GM12874 (cell line): ENCODE data around the gene SASH1.

Experiments
- TF ChIP-seq, protein P1 (sequence below): IDR thresholded peaks from 2 replicates; pipeline ENCODE4 v1.5.1; 2011; ENCODE audit warnings: low read depth, mild to moderate bottlenecking, control low read depth, low read length, moderate library complexity; ENCODE audit not compliant: insufficient read depth

Gene SASH1

DNA sequence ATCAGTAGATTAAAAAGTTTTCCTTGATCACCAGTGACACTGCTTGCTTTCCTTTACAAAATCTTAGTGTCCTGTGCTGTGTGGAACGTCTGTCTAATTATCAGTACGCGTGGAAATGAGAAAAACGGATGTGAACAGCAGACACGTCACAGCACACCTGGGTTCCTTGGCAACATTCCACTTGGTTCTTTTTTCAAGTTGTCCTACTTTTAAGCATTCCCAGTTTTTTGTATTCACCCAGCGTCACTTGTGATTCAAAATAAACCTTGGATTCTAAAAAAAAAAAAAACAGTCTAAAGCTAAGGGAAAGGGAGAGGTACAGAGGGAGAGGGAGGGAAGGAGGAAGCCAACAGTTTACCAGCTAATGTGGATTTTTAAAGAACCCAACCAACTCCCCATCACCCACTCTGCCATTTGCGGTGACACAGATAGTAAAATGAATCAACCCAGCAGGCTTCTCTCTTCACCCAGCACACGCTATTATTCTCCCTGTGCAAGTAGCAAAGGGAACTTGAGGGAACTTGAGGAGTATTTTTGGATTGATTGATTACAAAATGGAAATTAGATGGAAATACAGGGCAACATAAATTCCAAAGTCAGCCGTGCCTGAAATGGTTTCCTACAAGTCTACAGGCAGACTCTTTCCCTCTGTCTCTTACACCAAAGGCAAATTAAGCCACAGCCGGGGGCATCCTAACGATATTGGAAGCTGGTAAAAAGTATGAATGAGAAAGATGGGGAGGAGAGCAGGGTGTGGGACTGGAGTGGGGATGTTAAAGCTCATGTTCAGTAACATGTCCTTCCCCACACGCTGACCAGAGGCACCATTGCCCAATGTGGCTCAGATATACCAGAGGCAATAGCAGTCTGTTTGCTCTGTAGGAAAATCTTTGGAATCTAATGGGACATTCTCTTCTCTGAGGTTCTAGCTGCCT lies 129.8 kb downstream of the SASH1 start:
- TF ChIP-seq, protein P1, sequence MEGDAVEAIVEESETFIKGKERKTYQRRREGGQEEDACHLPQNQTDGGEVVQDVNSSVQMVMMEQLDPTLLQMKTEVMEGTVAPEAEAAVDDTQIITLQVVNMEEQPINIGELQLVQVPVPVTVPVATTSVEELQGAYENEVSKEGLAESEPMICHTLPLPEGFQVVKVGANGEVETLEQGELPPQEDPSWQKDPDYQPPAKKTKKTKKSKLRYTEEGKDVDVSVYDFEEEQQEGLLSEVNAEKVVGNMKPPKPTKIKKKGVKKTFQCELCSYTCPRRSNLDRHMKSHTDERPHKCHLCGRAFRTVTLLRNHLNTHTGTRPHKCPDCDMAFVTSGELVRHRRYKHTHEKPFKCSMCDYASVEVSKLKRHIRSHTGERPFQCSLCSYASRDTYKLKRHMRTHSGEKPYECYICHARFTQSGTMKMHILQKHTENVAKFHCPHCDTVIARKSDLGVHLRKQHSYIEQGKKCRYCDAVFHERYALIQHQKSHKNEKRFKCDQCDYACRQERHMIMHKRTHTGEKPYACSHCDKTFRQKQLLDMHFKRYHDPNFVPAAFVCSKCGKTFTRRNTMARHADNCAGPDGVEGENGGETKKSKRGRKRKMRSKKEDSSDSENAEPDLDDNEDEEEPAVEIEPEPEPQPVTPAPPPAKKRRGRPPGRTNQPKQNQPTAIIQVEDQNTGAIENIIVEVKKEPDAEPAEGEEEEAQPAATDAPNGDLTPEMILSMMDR = no peak

DNA sequence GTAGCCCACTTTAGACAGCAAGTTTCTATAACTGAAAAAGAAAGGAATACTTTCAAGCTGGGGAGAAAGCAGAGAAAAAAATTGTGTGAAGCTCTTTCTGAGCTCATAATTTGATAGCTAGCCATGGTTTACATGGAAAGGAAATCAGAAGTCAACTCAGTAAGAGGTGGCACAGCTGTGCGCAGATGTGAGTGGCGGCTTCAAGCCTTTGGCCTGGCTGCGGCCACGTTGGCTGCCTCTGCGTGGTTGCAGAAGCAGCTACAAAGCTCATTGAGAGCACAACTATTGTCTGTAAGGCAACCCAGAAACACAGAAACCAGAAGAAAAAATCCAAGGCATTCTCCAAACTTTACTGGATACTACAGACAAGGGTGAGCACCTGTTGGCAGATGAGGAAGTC lies 136.9 kb downstream of the SASH1 start:
- TF ChIP-seq, protein P1 = no peak

DNA sequence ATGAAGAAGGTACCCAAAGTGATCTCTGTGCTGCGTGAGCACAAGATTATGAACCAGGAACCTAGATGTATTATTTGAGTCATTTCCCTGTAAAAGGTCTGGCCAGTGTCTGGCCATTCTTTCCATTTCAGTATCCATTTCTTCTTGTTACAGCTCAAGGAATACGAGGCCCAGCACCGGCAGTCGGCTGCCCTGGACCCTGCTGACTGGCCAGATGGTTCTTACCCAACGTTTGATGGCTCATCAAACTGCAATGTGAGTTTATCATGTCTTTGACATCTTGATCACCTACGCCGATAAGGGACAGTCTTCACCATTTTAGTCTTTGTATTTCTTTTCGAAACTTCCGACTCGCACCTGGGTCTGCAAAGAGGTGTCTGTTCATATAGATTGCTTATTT lies 144.8 kb downstream of the SASH1 start:
- TF ChIP-seq, protein P1 = no peak

DNA sequence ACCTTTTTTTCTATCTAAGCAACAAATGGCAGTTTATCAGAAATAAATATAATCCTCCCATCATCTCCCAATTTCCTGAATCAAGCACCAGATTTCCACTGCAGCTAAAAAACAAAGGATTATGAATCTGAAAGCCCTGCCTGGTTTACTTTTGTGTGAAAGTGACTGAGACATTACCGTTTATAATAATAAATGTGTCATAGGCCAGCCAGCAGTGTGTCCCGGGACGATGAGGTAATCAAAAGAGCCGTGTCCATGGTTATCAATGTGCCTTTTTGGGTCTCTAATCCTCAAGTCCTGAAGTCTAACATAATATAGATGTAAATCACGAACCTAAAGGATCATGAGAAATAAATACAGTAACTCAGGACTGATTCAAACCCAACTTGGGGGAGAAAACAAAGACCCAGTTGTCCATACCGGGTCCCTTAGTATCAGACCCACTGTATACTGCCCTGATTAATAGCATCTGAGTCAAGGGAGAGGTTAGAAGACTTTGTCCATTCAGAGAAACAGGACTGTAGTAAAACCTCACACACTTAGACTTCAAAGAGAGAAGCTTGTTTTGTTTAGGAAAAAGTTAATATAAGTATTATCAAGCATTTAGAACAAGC lies 149.1 kb downstream of the SASH1 start:
- TF ChIP-seq, protein P1 = no peak

DNA sequence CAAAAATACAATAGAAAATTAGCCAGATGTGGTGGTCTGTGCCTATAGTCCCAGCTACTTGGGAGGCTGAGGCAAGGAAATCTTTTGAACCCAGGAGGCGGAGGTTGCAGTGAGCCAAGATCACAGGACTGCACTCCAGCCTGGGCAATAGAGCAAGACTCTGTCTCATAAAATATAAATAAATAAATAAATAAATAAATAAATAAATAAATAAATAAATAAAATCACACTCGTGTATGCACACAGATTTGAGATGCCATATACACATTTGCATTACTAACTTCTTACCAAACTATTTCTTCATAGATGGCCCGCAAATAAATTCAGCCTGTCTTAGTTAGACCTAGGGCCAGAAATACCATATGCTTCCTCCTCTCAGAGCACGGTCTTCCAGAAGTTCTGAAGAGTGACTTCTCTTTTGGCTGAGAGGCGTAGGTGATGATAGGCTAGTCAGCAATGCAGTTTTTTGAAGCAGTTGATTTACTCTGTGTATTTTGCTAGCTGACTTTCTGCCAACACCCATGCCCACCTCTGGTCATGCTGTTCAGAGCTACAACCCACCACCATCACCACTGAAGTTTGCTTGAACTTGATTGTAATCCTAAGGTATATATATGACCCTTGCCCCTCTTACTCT lies 150.1 kb downstream of the SASH1 start:
- TF ChIP-seq, protein P1 = no peak

DNA sequence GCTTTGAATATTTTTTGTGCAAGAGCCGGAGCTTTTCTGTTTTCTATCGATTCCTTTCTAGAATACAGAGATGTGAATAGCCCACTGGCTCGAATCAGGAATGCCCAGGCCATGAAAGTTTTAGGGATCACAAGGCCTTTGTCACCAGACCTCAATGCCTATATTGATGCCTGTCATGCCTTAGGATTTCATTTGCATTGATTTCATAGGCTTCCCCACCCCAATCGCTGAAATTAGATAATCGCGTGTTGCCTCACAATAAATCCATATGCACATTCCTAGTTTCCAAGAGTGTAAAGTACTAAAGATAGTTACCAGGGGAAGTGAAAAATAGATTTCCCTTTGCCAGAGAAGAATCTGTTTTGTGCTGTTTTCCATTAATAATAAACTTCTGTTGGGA lies 150.8 kb downstream of the SASH1 start:
- TF ChIP-seq, protein P1 = no peak

DNA sequence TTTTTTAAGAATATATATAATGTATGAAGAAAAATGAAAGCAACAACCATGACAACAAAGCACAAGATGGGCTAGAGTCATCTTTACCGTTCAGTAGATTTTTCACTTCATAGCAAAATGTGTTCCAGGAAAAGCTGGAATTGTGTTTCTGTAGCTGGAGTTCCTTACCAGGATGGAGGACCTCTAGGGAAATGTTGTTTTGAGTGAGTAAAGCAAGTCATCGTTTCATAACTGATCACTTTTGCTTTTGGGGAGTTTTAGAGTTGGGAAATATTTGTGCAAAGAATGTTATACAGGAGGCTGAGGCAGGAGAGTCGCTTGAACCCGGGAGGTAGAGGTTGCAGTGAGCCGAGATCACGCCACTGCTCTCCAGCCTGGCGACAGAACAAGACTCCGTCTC lies 151.6 kb downstream of the SASH1 start:
- TF ChIP-seq, protein P1 = no peak
